ENCODE results near the gene ETFBKMT. TPM values are rescaled to one million over a fixed set of nuclear protein-coding genes. Genes with fewer than 3 reads are reported as not detected.

Gene ETFBKMT
- total RNA-seq, 2 experiments from 2014 or later, result 0.38 to 0.92 TPM

DNA sequence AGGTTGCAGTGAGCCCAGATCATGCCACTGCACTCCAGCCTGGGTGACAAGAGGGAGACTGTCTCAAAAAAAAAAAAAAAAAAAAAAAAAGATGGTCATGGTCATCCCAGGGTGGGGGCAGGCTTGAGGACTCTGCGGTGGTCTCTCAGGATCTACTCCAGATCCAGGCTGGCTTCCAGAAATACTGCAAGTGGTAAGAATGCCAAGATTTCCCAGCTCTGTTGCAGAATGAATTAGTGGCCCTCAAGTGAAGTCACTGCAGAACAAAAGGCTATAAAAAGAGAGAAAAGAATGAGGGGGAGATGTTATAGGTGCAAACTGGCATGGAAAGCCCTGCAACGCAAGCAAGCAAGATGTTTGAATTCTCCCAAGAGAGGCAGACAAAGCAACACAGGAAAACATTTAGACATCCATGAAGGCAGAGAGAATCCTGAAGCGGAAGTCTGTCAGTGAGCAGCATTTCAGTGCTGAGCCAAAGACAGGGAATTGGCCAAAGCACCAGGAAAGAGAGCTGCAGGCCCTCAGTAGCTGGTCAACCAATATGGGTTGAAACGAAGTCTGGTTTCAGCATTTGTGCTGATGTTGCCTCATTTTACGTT is 31.9 kb upstream of the ETFBKMT start:
- ATAC-seq (ENCODE audit: poor library complexity), result no peak
- ChIA-PET POLR2A (no interaction called here), CTCF (no interaction called here)
- Mint-ChIP-seq H3K4me3 (no peak overlapping the region), H3K4me1 (ENCODE audit: low read depth) (no peaks in the 10 kb centered on the region), H3K27ac (no peak overlapping the region), H3K36me3 (ENCODE audit: low read depth) (no peaks in the 10 kb centered on the region), H3K27me3 (peaks cover 7% of the 10 kb centered on the region), H3K9me3 (no peaks in the 10 kb centered on the region)
- DNase-seq, result no peak
- Histone ChIP-seq H3K27me3 (ENCODE audit: control insufficient read depth in 1 of 2, insufficient read depth in 2 of 2, low read length in 2 of 2) (no peaks in the 10 kb centered on the region), H3K4me1 (ENCODE audit: insufficient read depth, low read length) (no peaks in the 10 kb centered on the region), H3K27ac (ENCODE audit: low read depth in 1 of 2, low read length in 2 of 2) (no peak overlapping the region), H3K9me3 (ENCODE audit: control insufficient read depth in 1 of 2, insufficient read depth in 1 of 2, low read length in 2 of 2) (no peaks in the 10 kb centered on the region), H3K36me3 (ENCODE audit: insufficient read depth, low read length) (no peaks in the 10 kb centered on the region), H3K4me3 (ENCODE audit: low read length) (no peak overlapping the region)
- TF ChIP-seq, protein P1, sequence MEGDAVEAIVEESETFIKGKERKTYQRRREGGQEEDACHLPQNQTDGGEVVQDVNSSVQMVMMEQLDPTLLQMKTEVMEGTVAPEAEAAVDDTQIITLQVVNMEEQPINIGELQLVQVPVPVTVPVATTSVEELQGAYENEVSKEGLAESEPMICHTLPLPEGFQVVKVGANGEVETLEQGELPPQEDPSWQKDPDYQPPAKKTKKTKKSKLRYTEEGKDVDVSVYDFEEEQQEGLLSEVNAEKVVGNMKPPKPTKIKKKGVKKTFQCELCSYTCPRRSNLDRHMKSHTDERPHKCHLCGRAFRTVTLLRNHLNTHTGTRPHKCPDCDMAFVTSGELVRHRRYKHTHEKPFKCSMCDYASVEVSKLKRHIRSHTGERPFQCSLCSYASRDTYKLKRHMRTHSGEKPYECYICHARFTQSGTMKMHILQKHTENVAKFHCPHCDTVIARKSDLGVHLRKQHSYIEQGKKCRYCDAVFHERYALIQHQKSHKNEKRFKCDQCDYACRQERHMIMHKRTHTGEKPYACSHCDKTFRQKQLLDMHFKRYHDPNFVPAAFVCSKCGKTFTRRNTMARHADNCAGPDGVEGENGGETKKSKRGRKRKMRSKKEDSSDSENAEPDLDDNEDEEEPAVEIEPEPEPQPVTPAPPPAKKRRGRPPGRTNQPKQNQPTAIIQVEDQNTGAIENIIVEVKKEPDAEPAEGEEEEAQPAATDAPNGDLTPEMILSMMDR (IDR thresholded peaks at IDR 0.05), result no peak
- intact Hi-C loops (cut with DNase I, micrococcal nuclease), result no loop called here

GRCh38 chr12:31629756-31630732 is 29.4 kb upstream of the ETFBKMT start:
- CTCF ChIA-PET, result no interaction called here
- POLR2A ChIA-PET, result no interaction called here
- no peak overlapping the region for H3K4me3 ChIP-seq (ENCODE audit: low read length)
- no peak overlapping the region for H3K27ac ChIP-seq (ENCODE audit: low read depth in 1 of 2, low read length in 2 of 2)
- Mint-ChIP-seq H3K36me3 (ENCODE audit: low read depth) (no peaks in the 10 kb centered on the region), H3K9me3 (no peaks in the 10 kb centered on the region), H3K4me3 (no peak overlapping the region), H3K27me3 (peaks cover 7% of the 10 kb centered on the region), H3K27ac (no peak overlapping the region), H3K4me1 (ENCODE audit: low read depth) (no peaks in the 10 kb centered on the region)
- H3K27me3 ChIP-seq (ENCODE audit: control insufficient read depth in 1 of 2, insufficient read depth in 2 of 2, low read length in 2 of 2), result no peaks in the 10 kb centered on the region
- intact Hi-C loops (cut with DNase I, micrococcal nuclease), result no loop called here
- no peaks in the 10 kb centered on the region for H3K36me3 ChIP-seq (ENCODE audit: insufficient read depth, low read length)
- ATAC-seq (ENCODE audit: poor library complexity) (no peak), DNase-seq (no peak)
- TF ChIP-seq, protein P1 (IDR thresholded peaks at IDR 0.05), result no peak
- H3K9me3 ChIP-seq (ENCODE audit: control insufficient read depth in 1 of 2, insufficient read depth in 1 of 2, low read length in 2 of 2), result no peaks in the 10 kb centered on the region
- H3K4me1 ChIP-seq (ENCODE audit: insufficient read depth, low read length), result no peaks in the 10 kb centered on the region

DNA sequence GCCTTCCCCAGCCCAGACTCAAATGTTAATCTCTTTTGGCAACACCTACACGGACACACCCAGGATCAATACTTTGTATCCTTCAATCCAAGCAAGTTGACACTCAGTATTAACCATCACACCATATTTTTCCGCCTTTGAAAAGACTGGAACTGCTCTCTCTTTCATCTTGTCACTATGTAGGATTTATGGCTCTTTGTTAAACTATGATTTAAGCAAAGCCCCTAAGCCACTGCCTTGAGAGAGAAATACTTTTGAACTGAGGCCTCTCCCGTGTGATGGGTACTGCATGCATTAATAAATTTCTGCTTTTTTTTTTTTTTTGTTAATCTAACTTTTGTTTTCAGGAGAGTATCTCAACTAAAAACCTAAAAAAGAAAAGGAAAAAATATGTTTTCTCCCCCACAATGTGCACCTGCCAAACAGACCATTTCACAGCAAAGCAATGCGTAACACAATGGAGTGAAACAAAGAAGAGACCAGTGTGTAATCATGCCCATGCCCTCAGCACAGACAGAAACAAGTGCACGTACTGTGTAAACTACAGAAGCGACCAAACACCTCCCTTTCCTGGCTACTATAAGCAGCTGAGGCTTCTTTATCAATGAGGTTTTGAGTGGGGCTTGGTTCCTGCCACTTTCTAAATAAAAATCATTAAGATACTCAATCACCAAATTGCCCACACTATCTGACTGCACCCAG is 28.3 kb upstream of the ETFBKMT start:
- H3K36me3 Mint-ChIP-seq (ENCODE audit: low read depth), result no peaks in the 10 kb centered on the region
- Histone ChIP-seq H3K27ac (ENCODE audit: low read depth in 1 of 2, low read length in 2 of 2) (no peak overlapping the region), H3K4me3 (ENCODE audit: low read length) (no peak overlapping the region), H3K36me3 (ENCODE audit: insufficient read depth, low read length) (no peaks in the 10 kb centered on the region), H3K9me3 (ENCODE audit: control insufficient read depth in 1 of 2, insufficient read depth in 1 of 2, low read length in 2 of 2) (no peaks in the 10 kb centered on the region), H3K4me1 (ENCODE audit: insufficient read depth, low read length) (no peaks in the 10 kb centered on the region), H3K27me3 (ENCODE audit: control insufficient read depth in 1 of 2, insufficient read depth in 2 of 2, low read length in 2 of 2) (no peaks in the 10 kb centered on the region)
- H3K27me3 Mint-ChIP-seq, result peaks cover 7% of the 10 kb centered on the region
- CTCF ChIA-PET, result no interaction called here
- intact Hi-C loops (cut with DNase I, micrococcal nuclease), result no loop called here
- no peaks in the 10 kb centered on the region for H3K9me3 Mint-ChIP-seq
- no peak for DNase-seq
- no peak overlapping the region for H3K4me3 Mint-ChIP-seq
- no peak for ATAC-seq (ENCODE audit: poor library complexity)
- TF ChIP-seq, protein P1 (IDR thresholded peaks at IDR 0.05), result no peak
- no peaks in the 10 kb centered on the region for H3K4me1 Mint-ChIP-seq (ENCODE audit: low read depth)
- no peak overlapping the region for H3K27ac Mint-ChIP-seq
- POLR2A ChIA-PET, result no interaction called here

Measured in CD4-positive, alpha-beta T cell (primary cell).